ENCODE data around the gene FASTKD2.

DNA sequence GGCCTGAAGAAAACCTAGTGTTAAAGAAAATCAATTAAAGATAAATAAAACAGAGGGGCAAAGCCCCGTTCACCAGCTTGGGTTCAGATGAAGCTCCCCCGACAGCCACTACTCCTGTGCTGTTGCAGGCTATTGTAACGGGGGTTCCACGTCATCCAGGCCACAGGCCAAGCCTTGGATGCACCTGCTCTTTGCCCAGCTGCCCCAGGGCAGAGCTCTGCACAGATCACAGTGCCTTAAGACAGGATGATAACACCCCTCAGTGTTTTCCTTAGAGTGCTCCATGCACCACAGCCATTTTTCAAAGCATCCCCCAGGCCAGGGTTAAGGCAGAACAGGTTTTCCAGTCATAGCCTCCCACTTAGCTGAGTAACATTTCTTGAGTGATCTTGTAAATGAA is 32.0 kb downstream of the FASTKD2 start:
- no peak for TF ChIP-seq POLR2AphosphoS5 (IDR thresholded peaks at IDR 0.05)
- TF ChIP-seq, protein P1, sequence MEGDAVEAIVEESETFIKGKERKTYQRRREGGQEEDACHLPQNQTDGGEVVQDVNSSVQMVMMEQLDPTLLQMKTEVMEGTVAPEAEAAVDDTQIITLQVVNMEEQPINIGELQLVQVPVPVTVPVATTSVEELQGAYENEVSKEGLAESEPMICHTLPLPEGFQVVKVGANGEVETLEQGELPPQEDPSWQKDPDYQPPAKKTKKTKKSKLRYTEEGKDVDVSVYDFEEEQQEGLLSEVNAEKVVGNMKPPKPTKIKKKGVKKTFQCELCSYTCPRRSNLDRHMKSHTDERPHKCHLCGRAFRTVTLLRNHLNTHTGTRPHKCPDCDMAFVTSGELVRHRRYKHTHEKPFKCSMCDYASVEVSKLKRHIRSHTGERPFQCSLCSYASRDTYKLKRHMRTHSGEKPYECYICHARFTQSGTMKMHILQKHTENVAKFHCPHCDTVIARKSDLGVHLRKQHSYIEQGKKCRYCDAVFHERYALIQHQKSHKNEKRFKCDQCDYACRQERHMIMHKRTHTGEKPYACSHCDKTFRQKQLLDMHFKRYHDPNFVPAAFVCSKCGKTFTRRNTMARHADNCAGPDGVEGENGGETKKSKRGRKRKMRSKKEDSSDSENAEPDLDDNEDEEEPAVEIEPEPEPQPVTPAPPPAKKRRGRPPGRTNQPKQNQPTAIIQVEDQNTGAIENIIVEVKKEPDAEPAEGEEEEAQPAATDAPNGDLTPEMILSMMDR (IDR thresholded peaks at IDR 0.05), result no peak
